Lower lobe of right lung (tissue), 2 donors: Measurements from ENCODE around the gene SWI5. TPM values are rescaled to one million over a fixed set of nuclear protein-coding genes. Genes with fewer than 3 reads are reported as not detected.

Source experiments
- ATAC-seq, 2 donors: fragments of 200-7000 bp; cut with Tn5 transposase; one replicate each; pipeline ENCODE4 v1.9.1; 2020 to 2022; ENCODE audit warnings: mild to moderate bottlenecking in 2 of 2, moderate library complexity in 2 of 2
- DNase-seq: peaks from one replicate; pipeline ENCODE4 v3.0.0-alpha.2; 2020
- H3K27ac ChIP-seq: fragments of 200-600 bp; one replicate; pipeline ENCODE4 v1.8.0; 2022
- H3K27me3 ChIP-seq: fragments of 200-600 bp; one replicate; pipeline ENCODE4 v1.8.0; 2022; ENCODE audit warnings: low read depth
- H3K36me3 ChIP-seq: fragments of 200-600 bp; one replicate; pipeline ENCODE4 v1.8.0; 2022; ENCODE audit warnings: mild to moderate bottlenecking
- H3K4me1 ChIP-seq: fragments of 200-600 bp; one replicate; pipeline ENCODE4 v1.8.0; 2022
- H3K4me3 ChIP-seq: fragments of 200-600 bp; one replicate; pipeline ENCODE4 v1.8.0; 2022; ENCODE audit warnings: mild to moderate bottlenecking
- H3K9me3 ChIP-seq: fragments of 200-600 bp; one replicate; pipeline ENCODE4 v1.8.0; 2022
- CTCF ChIP-seq: fragments of 200-600 bp; IDR thresholded peaks from one replicate; pipeline ENCODE4 v1.8.0; 2022; ENCODE audit warnings: antibody characterized with exemption, mild to moderate bottlenecking
- intact Hi-C: fragments of 100-400 bp; cut with DNase I; formaldehyde crosslinking; loops from one replicate; pipeline ENCODE4 v1.11.0; 2022
- total RNA-seq: library from RNA; stranded (reverse); fragmentation: NEBNext Ultra II Directional; extraction: Animal tissue kit (Norgen Biotek cat#: 25700); gene quantifications from one replicate; pipeline ENCODE4 v1.2.1, GENCODE V29; 2021
- donor health status: DM: no; HTN: yes; CAD: no; lungs with severe emphysema.

The SWI5 gene
- total RNA-seq, 1 donor from 2014 or later, result 19.1 TPM

- ATAC-seq (no peak), DNase-seq (no peak)
- Histone ChIP-seq H3K36me3 (peaks cover 31% of the 10 kb centered on the region), H3K27me3 (no peaks in the 10 kb centered on the region), H3K9me3 (no peaks in the 10 kb centered on the region), H3K4me3 (no peak overlapping the region), H3K4me1 (no peaks in the 10 kb centered on the region), H3K27ac (no peak overlapping the region)
- TF ChIP-seq CTCF, result no peak
- intact Hi-C loops, result no loop called here
These were observed 10.4 kb downstream of the SWI5 start for GRCh38 chr9:128286440-128286839.

- Histone ChIP-seq H3K27me3 (no peaks in the 10 kb centered on the region), H3K36me3 (peaks cover 31% of the 10 kb centered on the region), H3K27ac (no peak overlapping the region), H3K9me3 (no peaks in the 10 kb centered on the region), H3K4me1 (no peaks in the 10 kb centered on the region), H3K4me3 (no peak overlapping the region)
- no peak for ATAC-seq
- intact Hi-C loops, result no loop called here
- no peak for TF ChIP-seq CTCF
- no peak for DNase-seq
These were observed 12.4 kb downstream of the SWI5 start for GRCh38 chr9:128288273-128289004.

- ATAC-seq (no peak), DNase-seq (no peak)
- Histone ChIP-seq H3K36me3 (peaks cover 10% of the 10 kb centered on the region), H3K27ac (no peak overlapping the region), H3K4me3 (no peak overlapping the region), H3K27me3 (no peaks in the 10 kb centered on the region), H3K9me3 (no peaks in the 10 kb centered on the region), H3K4me1 (peaks cover 7% of the 10 kb centered on the region)
- intact Hi-C loops, result no loop called here
- no peak for TF ChIP-seq CTCF
These were observed 15.9 kb downstream of the SWI5 start for GRCh38 chr9:128292009-128292408.

GRCh38 chr9:128293091-128293490 lies 17.0 kb downstream of the SWI5 start:
- Histone ChIP-seq H3K36me3 (peaks cover 10% of the 10 kb centered on the region), H3K27me3 (no peaks in the 10 kb centered on the region), H3K27ac (no peak overlapping the region), H3K9me3 (no peaks in the 10 kb centered on the region), H3K4me3 (no peak overlapping the region), H3K4me1 (peaks cover 7% of the 10 kb centered on the region)
- DNase-seq (no peak), ATAC-seq (no peak)
- intact Hi-C loops, result no loop called here
- TF ChIP-seq CTCF, result no peak

- Histone ChIP-seq H3K9me3 (no peaks in the 10 kb centered on the region), H3K36me3 (no peaks in the 10 kb centered on the region), H3K27ac (no peak overlapping the region), H3K4me3 (no peak overlapping the region), H3K4me1 (peaks cover 7% of the 10 kb centered on the region), H3K27me3 (no peaks in the 10 kb centered on the region)
- TF ChIP-seq CTCF, result no peak
- ATAC-seq (no peak), DNase-seq (no peak)
- intact Hi-C loops, result no loop called here
These were observed 18.1 kb downstream of the SWI5 start for GRCh38 chr9:128294142-128294541.
